GM12865 (cell line): ENCODE data around the gene LMNB1.

Source experiments
- DNase-seq: peaks from one replicate; pipeline ENCODE4 v3.0.0; 2010; ENCODE audit warnings: low read depth
- H3K4me3 ChIP-seq: 2 replicates; pipeline ENCODE4 v1.5.1; 2011; ENCODE audit warnings: mild to moderate bottlenecking, low read depth, low read length, control low read depth
- CTCF ChIP-seq: IDR thresholded peaks from 2 replicates; pipeline ENCODE4 v1.5.1; 2011; ENCODE audit warnings: low read length, control low read depth, low read depth, inconsistent platforms; ENCODE audit not compliant: insufficient read depth; ENCODE audit errors: missing control alignments

The LMNB1 gene

DNA sequence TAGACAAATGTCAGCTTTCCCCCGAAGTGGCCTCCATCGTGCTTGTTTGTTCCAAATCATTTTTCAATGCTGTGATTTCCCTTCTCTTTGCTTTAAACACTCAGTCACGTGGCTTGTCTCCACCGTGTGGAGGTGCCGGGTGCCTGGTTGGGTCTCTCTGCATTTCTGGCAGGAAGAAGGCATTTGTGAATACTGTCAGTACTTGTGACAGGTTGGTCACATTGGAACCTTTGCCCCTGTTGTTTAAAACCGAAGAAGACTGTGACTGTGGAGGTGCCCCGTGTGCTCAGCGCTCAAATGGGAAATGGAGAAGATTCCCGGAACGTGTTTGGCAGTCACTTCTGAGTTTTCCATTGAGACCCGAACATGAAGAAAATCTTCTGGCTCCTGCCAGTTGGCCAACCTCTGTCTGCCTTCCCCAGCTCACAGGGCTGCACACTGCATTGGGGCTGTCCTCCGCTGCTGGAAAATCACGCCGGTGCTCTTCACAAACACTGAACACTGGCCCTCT is 74.6 kb downstream of the LMNB1 start:
- no peak for DNase-seq
- no peak for TF ChIP-seq CTCF
- H3K4me3 ChIP-seq = no peak overlapping the region

DNA sequence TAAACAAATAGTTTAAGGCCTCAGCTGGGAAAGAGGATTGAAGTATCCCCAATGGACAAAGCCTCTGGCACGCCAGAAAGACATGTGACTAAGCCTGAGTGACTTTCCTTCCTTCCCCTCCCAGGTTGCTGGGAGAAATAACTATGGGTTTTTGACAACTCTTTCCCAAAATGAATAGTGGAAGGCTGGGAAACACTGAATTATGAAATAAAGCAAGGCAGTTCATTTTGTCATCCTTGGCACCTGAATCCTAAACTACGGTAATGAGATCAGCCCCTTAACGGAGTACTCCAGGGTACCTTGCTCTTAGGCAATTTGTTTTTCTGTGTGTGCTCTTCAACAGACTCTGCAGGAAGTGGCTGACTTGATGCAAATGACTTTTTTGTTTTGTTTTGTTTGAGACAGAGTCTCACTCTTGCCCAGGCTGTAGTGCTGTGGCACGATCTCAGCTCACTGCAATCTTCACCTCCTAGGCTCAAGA is 75.2 kb downstream of the LMNB1 start:
- H3K4me3 ChIP-seq = no peak overlapping the region
- peak; percentile 74 for DNase-seq
- no peak for TF ChIP-seq CTCF

- TF ChIP-seq CTCF = no peak
- DNase-seq = no peak
These were observed 75.9 kb downstream of the LMNB1 start for GRCh38 chr5:126852841-126853271.

DNA sequence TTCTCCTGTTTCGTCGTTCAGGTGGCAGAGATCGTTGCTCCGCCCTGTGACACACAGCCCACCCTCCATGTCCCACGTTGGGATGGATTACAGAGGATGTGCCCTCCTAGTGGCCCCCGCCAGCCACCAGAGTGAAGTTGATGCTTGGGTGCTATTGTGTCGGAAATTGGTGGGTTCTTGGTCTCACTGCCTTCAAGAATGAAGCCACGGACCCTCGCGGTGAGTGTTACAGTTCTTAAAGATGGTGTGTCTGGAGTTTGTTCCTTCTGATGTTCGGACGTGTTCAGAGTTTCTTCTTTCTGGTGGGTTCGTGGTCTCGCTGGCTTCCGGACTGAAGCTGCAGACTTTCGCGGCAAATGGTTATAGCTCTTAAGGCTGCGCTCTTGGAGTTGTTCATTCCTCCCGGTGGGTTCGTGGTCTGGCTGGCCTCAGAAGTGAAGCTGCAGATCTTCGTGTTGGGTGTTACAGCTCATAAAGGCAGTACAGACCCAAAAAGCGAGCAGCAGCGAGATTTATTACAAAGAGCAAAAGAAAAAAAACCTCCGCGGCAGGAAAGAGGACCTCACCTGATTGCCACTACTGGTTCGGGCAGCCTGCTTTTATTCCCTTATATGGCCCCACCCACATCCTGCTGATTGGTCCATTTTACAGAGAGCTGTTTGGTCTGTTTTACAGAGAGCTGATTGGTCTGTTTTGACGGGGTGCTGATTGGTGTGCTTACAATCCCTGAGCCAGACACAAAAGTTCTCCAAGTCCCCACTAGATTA is 76.8 kb downstream of the LMNB1 start:
- DNase-seq = peak; percentile 47
- H3K4me3 ChIP-seq = peak overlapping the region; percentile 40

More at GRCh38 chr5:126852841-126853271, 75.9 kb downstream of the LMNB1 start:
- H3K4me3 ChIP-seq = no peak overlapping the region

DNA sequence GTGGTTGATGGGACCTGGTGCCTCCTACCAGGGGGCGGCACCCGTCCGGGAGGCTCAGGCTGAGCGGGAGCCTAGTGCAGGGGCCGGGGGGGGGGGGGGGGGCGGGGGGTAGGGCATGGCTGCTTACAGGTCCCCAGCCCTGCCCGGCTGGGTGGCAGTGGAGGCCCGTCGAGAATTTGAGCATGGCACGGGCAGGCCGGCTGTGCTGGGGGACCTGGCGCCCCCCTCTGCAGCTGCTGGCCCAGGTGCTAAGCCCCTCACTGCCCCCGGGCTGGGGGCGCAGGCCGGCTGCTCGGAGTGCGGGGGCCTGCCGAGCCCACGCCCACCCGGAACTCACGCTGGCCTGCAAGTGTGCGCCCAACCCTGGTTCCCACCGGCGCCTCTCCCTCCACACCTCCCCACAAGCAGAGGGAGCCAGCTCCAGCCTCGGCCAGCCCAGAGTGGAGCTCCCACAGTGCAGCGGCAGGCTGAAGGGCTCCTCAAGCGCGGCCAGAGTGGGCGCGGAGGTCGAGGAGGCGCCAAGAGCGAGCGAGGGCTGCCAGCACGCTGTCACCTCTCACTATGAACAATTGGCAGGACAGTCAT is 77.7 kb downstream of the LMNB1 start:
- no peak overlapping the region for H3K4me3 ChIP-seq
- DNase-seq = no peak
- TF ChIP-seq CTCF = no peak

GRCh38 chr5:126855266-126855665 is 78.3 kb downstream of the LMNB1 start:
- no peak for TF ChIP-seq CTCF
- H3K4me3 ChIP-seq = no peak overlapping the region
- DNase-seq = no peak
